GM19438 (cell line): ENCODE data around the gene ARHGAP32.
"Not testable (repeated sequence)": the region's sequence is repeated elsewhere in the genome, so short reads cannot be mapped to it uniquely, and the experiment has no call there.

ENCODE experiments used
- ATAC-seq: cut with Tn5 transposase; IDR thresholded peaks from one replicate; pipeline ENCODE4 v1.9.1; 2021; ENCODE audit warnings: low read depth; ENCODE audit not compliant: unreplicated experiment

Gene ARHGAP32

DNA sequence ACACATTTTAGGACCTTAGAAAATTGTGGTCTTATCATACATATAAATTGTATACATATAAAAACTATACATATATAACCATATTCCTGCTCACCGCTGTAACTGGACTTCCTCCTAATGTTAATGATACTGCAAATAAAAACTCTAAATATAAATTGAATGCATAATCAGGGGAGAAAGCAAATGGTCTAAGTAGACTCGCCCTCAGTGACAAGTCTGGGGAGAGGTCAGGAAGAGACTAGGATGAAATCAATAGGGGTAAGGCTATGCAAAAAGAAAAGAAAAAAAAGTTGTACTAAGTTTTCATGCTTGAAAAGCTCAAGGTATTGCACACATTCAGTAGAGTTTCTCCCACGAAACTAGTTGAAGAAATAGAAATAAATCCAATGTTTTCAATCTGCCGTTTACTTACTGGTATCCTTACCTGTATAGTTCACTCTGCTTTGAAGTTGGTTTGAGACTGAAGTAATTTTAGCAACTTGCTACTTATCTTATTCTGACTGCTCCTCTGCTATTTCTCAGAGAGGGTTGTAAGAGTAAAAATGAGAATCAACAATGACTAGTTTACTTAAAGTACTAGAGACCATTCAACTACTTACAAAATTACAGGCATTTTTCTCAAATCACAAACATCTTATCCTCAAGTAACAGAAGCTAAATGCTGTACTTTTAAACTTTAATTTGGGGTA is 12.2 kb upstream of the ARHGAP32 start:
- ATAC-seq = no peak

- ATAC-seq = no peak
Measured at GRCh38 chr11:129202646-129203045, 10.5 kb upstream of the ARHGAP32 start.

DNA sequence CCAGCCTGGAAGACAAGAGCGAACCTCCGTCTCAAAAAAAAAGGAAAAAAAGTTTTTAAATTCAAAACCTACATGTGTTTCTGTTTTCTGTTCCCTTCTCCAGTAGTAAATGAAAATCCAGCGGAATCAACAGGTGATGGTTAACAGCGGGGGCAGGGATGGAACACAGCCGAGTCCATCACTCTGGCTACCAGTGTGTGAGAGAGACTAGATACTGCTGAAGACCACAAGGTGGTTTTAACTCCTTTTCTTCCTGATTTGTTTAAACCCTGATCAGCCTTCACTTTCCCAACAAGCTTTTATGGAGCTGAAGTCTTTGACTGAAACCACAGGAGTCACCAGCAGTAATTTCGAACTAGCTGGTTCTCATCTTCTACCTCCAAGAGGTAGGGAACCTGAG is 3.6 kb upstream of the ARHGAP32 start:
- no peak for ATAC-seq

- no peak for ATAC-seq
Measured at GRCh38 chr11:129191649-129192048, 476 bp downstream of the ARHGAP32 start.

DNA sequence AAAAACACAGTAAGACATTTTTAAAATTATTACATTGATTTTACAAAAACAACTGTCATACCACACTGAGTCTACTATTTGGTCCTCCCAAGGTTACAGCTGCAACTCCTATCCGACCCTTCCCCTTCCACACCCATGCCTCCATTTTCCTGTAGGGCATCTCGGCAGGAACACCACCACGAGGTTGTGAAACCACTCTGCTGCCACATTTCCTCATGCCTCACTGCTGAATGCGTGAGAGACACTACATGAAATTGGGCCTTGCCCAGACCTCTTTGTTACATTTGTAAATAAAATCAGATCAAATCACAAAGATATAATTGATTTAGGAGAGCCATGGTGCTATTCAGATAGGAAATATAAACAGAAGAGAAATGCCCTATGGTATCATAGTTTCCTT is 2.0 kb downstream of the ARHGAP32 start:
- no peak for ATAC-seq

- no peak for ATAC-seq
Measured at GRCh38 chr11:129189646-129190045, 2.5 kb downstream of the ARHGAP32 start.

- ATAC-seq = not testable (repeated sequence)
Measured at GRCh38 chr11:129185082-129185481, 7.0 kb downstream of the ARHGAP32 start.

DNA sequence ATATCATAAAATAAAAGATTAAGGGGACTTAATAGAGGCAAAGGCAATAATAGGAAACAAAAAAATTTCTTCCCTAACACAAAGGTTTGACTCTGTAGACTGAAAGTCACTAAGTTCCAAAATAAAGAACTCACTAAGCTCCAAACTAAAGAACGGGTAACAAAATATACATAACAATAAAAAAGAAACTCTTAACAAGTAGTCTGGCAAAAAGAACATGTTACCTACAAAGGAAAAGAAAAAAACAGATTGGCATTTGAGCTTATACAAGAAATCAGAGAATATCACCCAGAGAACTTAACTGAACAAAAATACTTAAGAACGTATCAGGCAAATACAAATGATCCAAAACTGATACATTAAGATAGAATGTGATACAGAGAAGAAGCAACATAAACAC is 7.5 kb downstream of the ARHGAP32 start:
- ATAC-seq = no peak

- no peak for ATAC-seq
Measured at GRCh38 chr11:129167315-129167714, 24.8 kb downstream of the ARHGAP32 start.

GRCh38 chr11:129163714-129164164 is 28.4 kb downstream of the ARHGAP32 start:
- ATAC-seq = no peak

DNA sequence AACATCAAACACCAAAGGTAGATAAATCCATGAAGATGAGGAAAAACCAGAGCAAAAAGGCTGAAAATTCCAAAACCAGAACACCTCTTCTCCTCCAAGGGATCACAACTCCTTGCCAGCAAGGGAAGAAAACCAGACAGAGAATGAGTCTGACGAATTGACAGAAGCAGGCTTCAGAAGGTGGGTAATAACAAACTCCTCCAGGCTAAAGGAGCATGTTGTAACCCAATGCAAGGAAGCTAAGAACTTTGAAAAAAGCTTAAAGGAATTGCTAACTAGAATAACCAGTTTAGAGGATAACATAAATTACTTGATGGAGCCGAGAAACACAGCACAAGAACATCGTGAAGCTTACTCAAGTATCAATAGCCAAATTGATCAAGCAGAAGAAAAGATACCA is 35.0 kb downstream of the ARHGAP32 start:
- not testable (repeated sequence) for ATAC-seq

GRCh38 chr11:129155745-129156144 is 36.4 kb downstream of the ARHGAP32 start:
- no peak for ATAC-seq

DNA sequence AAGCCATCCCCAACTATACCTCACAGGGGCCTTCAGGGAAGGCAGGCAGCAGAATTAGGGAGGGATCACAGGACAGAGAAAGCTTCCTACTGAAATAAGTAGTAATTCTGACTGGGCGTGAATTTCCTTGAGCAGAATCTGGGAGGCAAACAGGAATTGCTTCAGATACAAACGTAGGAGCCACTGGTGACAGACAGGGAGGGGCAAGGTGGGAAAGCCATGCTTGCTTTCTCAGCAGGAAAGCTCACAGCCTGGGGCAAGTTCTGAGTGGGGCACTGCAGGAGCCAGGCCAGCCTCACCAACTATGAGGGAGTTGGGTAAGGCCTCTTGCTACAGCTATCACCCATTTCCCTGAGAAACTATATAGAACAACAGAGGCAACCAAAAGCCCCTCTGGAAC is 43.6 kb downstream of the ARHGAP32 start:
- no peak for ATAC-seq

DNA sequence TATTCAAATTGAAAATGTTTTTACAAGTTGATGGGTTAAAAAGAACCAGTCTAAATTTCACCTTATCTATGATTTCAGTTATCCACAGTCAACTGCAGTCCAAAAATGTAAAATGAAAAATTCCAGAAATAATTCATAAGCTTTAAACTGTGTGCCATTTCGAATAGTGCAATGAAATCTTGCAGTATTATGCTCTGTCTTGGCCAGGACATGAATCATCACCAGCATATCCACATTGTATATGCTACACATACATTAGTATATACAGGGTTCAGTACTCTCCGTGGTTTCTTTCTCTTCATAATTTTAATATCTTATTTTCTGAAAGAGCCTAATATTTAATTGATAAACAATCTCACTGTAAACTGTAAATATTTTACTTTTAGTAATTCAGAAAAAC is 45.9 kb downstream of the ARHGAP32 start:
- ATAC-seq = no peak

GRCh38 chr11:129145276-129145675 is 46.8 kb downstream of the ARHGAP32 start:
- ATAC-seq = no peak

GRCh38 chr11:129144256-129144655 is 47.9 kb downstream of the ARHGAP32 start:
- no peak for ATAC-seq

DNA sequence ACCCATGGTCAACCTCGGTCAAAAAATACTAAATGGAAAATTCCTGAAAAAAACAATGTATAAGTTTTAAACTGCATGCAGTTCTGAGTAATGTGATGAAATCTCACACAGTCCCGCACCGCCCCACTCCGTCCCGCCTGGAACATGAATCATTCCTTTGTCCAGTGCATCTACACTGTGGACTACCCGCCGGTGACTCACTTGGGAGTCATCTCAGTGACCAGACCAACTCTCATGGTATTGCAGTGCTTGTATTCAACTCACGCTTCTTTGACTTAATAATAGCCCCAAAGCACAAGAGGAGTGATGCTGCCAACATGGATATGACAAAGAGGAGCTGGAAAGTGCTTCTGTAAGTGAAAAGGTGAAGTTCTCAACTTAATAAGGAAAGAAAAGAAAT is 48.8 kb downstream of the ARHGAP32 start:
- no peak for ATAC-seq

DNA sequence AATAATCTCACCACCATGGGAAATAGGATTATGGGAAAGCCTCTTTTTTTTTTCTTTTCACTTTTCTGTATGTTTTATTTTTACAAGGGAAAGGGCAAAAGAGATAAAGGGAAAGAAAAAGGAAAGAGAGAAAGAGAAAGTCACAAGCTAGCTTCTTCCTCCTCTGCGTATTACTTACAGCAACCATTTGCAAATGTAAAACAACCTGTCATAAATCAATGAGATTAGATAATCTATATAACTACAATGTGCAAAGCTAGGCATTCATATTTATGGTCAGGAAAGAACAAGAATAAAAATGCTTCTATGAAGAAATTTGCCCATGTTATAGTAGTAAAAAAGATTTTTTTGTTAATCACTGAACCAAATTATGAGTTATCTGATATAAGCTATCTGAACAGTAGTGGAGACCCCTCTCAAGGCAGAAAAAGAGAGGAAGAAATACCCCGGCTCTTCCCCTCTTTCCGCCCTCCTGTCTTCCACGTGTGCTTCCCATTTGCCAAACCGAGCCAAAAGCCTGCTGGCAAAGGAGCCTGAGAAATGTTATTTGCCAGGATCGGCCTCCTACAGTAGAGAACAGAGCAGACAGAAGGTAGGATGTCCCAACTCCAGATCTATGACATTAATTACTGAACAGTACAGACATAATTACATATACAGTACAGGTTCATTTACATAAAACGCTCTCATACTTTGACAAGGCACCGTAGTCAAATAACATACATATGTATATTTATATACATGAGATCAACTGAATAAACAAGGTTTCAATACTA is 50.2 kb downstream of the ARHGAP32 start:
- no peak for ATAC-seq

GRCh38 chr11:129131316-129131715 is 60.8 kb downstream of the ARHGAP32 start:
- no peak for ATAC-seq

DNA sequence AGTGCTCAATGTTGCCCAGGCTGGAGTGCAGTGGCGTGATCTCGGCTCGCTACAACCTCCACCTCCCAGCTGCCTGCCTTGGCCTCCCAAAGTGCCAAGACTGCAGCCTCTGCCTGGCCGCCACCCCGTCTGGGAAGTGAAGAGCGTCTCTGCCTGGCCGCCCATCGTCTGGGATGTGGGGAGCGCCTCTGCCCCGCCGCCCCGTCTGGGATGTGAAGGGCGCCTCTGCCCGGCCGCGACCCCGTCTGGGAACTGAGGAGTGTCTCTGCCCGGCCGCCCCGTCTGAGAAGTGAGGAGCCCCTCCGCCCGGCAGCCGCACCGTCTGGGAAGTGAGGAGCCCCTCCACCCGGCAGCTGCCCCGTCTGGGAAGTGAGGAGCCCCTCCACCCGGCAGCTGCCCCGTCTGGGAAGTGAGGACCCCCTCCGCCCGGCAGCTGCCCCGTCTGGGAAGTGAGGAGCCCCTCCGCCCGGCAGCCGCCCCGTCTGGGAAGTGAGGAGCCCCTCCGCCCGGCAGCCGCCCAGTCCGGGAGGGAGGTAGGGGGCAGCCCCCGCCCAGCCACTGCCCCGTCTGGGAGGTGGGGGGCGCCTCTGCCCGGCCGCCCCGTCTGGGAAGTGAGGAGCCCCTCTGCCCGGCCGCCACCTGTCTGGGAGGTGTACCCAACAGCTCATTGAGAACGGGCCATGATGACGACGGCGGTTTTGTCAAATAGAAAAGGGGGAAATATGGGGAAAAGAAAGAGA is 63.1 kb downstream of the ARHGAP32 start:
- not testable (repeated sequence) for ATAC-seq

DNA sequence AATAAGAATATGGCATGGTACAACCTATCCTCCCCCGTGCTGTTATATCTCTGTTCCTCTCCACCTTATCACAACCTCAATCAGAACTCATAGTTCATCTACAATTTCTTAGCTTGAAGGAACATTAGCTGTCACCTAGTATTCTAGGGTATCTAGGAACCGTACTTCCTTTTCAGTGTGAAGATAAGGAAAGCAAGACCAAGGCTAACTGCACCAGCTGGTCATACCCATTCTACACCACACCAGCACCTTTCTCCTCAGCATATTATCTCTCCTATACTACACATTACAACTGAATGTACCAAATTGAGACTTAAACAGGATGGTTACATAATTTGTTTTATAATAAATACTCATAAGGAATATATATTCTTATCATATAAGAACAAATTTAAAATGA is 73.1 kb downstream of the ARHGAP32 start:
- ATAC-seq = no peak
